Pulmonary artery endothelial cell (primary cell): ENCODE data around the gene TNS1. TPM values are rescaled to one million over a fixed set of nuclear protein-coding genes. Genes with fewer than 3 reads are reported as not detected.

Source experiments
- DNase-seq: peaks from one replicate; pipeline ENCODE4 v3.0.0-alpha.2; 2011; ENCODE audit warnings: low read depth, low spot score
- total RNA-seq: library from RNA; depleted of rRNA; stranded (reverse); fragments of >200 nt; gene quantifications from 2 replicates; pipeline ENCODE4 v1.2.3, GENCODE V29; 2014

TNS1 gene
- total RNA-seq, 1 donor from 2014 or later, result 26.2 TPM

GRCh38 chr2:217980036-217980435, 22.8 kb downstream of the TNS1 start:
- DNase-seq, result no peak

GRCh38 chr2:217979151-217979811, 23.5 kb downstream of the TNS1 start:
- DNase-seq, result no peak

- DNase-seq, result no peak
These were observed 24.2 kb downstream of the TNS1 start for GRCh38 chr2:217978536-217979150.

GRCh38 chr2:217977840-217978535, 24.8 kb downstream of the TNS1 start:
- no peak for DNase-seq

GRCh38 chr2:217976301-217976700, 26.5 kb downstream of the TNS1 start:
- DNase-seq, result no peak

- DNase-seq, result no peak
These were observed 27.2 kb downstream of the TNS1 start for GRCh38 chr2:217975626-217976025.

GRCh38 chr2:217974389-217975005, 28.3 kb downstream of the TNS1 start:
- DNase-seq, result no peak

GRCh38 chr2:217973008-217973787, 29.6 kb downstream of the TNS1 start:
- DNase-seq, result no peak

GRCh38 chr2:217972490-217972889, 30.3 kb downstream of the TNS1 start:
- no peak for DNase-seq

- DNase-seq, result no peak
These were observed 30.8 kb downstream of the TNS1 start for GRCh38 chr2:217972037-217972436.

GRCh38 chr2:217971166-217971565, 31.6 kb downstream of the TNS1 start:
- DNase-seq, result no peak

GRCh38 chr2:217970206-217970605, 32.6 kb downstream of the TNS1 start:
- DNase-seq, result no peak

- DNase-seq, result no peak
These were observed 33.2 kb downstream of the TNS1 start for GRCh38 chr2:217969588-217969987.

- no peak for DNase-seq
These were observed 34.8 kb downstream of the TNS1 start for GRCh38 chr2:217968023-217968422.

GRCh38 chr2:217966423-217967070, 36.2 kb downstream of the TNS1 start:
- no peak for DNase-seq

GRCh38 chr2:217964275-217965161, 38.3 kb downstream of the TNS1 start:
- no peak for DNase-seq

GRCh38 chr2:217960351-217960750, 42.4 kb downstream of the TNS1 start:
- DNase-seq, result no peak

GRCh38 chr2:217959723-217960122, 43.1 kb downstream of the TNS1 start:
- DNase-seq, result no peak

GRCh38 chr2:217958884-217959225, 43.9 kb downstream of the TNS1 start:
- no peak for DNase-seq
